ELR (cell line): ENCODE measurements around the gene KCNK17.

ENCODE experiments used
- DNase-seq: peaks from one replicate; pipeline ENCODE4 v3.0.0-alpha.2; 2015; ENCODE audit warnings: low read depth

Gene KCNK17, protein sequence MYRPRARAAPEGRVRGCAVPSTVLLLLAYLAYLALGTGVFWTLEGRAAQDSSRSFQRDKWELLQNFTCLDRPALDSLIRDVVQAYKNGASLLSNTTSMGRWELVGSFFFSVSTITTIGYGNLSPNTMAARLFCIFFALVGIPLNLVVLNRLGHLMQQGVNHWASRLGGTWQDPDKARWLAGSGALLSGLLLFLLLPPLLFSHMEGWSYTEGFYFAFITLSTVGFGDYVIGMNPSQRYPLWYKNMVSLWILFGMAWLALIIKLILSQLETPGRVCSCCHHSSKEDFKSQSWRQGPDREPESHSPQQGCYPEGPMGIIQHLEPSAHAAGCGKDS

DNA sequence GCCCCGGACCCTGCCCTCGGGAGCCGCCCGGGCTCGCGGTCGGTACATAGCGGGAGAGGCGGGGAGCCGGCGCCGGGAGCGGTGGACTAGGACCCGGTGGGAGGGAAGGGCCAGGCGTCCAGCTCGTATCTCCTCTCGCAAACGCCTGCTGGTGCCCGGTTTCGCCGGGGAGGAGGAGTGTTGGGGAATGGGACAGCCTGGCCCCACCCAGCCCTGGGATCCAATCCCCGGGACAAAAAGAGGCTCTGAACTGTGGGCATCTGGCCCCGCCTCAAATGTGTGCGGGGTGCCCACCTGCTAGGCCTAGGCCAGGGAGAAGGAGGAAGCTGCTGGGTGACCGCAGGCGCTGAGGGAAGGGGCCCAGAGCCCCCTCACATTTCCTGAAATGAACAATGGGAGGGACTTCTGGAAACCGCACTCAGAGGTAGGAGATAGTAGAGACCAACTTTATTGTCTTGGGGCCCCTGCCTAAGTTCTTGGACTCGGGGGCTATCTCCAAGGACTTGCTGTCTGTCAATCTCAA is at the start of gene KCNK17:
Gene KCNK17 (minus strand): TSS at position 147 of the 523 bp plus-strand sequence. CDS start 99 bp downstream, at position 48.
- no peak for DNase-seq

DNA sequence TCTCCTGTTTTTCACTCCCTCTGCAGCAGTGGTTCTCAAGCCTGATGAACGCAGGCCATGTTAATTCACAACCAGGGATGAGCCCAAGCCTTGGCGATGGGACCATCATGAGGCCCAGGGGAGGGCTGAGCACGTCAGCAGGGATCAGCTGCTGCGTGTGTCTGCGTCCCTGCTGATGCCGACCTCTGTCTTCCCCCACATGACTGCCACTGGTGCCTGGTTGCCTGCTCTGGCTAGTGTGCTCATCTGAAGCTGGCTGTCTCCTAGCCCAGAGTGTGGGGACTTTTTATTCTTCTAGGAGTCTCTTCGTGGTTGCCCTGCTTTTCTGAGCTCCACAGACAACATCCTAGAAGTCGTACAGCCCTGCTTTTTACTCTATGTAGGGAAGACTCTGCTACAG is 49.1 kb upstream of the KCNK17 start:
- no peak for DNase-seq

DNA sequence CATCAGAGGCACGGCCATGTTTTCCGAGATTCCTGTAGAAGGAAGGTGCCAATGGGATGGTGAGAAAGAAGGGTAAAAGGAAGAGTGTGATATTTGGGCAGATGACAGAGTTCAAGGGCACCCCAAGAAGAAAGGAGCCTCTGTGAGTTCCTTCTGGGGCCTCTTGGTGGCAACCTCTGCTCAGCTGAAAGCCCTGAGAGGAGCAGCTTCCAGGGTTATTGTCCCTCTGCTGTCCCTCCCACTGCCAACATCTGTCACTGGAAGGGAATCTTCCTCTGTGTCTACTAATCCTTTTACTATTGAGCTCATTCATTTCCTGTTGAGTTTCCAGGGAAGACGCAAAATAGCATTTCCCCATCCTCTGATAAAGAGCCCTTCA is 48.3 kb upstream of the KCNK17 start:
- DNase-seq: peak; percentile 55

DNA sequence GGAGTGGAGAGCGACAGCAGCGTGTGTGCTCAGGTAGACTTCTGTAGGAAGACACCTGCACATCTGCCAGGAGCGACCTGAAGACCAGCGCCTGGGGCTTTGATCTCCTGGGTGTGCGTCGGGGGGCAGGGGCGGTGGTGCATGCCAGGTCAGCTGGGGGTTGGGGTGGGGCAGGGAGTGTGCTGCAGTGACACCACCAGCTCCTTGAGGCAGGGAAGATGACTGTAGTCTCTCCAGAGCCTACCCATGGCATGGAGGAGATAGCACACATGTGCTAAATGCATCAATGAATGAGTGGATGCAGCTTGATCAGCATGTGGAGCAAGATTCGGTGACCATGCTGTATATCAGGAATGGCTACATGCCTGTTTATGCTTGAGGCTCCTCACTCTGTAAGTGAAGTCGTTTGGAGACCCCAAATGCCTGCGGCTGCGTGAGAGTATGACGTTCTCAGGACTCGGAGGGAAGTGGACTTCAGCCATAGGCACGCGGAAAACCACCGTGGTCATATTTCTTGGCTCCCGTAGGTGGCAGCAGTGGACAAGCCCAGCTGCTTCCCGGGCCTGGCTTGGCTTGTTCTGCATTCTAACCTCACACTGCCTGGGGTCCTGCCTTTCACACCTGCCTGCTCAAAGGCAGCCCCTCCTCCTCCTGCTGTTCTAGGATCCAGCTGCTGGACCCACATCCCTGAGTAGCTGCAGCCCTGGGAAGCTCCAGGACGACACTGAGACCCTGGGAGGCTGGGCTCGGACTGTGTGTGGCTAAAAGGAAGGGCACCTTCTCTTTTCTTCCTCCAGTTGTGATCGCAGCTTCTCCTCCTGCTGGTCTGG is 47.7 kb upstream of the KCNK17 start:
- peak; percentile 76 for DNase-seq

DNA sequence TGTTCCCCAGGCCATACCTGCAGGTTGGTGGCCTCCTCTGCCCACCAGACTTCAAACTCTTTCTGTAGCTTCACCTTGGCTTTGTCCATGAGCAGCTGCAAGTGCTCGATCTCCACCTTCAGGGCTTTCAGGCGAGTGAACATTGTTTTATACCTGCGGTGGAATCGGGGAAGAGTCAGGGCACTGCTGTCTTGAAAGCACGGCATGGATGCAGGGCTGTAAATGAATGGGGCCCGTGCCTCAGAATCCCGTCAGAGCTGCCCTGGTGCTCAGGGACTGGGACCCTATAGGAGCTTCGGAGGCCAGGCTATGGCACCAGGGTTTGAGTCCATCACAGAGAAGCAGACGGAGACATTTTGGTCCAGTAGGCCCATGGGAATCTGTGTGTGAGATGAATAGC is 46.2 kb upstream of the KCNK17 start:
- no peak for DNase-seq

DNA sequence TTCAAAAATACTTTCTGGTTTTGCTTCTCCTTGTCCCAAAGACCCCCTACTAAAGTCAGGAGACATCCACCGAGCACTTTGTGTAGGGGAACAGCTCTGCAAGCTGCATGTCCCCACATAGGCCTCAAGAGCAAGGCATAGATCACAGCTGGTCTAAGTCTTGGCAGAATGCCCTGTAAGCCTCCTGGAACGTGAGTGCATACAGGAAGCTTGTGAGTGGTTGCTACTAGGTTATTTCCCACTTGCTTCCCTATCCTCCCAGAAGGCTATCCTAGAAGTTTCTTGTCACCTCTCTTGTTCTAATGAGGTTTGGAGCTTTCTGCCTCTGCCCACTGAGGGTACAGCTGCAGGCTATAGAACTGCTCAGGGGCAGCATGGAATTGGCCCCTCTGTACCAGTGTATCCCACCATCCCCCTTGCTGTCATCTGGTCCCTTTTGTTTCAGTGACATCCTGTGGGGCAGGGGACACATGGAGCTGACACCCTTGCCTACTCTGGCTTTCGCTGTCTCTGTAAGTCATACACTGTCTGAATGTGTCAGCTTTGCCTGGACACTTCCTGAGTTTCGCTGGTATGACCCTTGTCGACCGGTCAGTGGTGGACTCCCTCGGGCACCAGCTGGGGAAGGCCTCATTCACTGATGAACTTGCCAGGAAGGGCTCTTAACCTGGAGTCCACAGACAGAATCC is 43.9 kb upstream of the KCNK17 start:
- DNase-seq: peak; percentile 60

DNA sequence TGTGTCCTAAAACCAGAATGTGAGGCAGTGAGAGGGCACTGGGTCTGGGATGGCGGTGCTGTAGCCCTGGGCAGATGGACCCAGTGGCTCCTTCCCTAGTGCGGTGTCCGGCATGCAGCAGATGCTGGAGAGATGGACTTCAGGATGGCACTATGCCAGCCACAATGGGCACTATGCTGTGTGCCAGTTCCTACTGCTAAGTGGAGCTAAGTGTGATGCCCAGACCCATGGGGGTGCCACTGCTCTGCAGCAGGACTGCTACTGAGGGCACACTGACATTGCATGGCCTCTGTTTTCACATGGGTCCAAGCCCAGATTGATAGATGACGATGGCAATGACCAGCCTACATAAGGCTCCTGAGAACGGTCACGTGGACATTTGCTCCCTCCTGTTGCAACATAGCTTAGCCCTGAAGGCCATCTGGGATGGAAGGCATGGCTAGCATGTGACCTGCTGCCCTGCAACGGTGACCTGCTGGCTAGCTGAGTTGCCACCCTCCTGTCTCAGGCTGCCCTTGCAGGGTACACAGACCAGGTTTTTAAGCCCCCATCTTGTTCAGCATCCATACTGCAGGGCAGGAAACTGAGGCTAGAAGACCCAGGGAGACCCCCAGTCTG is 39.6 kb upstream of the KCNK17 start:
- DNase-seq: no peak

DNA sequence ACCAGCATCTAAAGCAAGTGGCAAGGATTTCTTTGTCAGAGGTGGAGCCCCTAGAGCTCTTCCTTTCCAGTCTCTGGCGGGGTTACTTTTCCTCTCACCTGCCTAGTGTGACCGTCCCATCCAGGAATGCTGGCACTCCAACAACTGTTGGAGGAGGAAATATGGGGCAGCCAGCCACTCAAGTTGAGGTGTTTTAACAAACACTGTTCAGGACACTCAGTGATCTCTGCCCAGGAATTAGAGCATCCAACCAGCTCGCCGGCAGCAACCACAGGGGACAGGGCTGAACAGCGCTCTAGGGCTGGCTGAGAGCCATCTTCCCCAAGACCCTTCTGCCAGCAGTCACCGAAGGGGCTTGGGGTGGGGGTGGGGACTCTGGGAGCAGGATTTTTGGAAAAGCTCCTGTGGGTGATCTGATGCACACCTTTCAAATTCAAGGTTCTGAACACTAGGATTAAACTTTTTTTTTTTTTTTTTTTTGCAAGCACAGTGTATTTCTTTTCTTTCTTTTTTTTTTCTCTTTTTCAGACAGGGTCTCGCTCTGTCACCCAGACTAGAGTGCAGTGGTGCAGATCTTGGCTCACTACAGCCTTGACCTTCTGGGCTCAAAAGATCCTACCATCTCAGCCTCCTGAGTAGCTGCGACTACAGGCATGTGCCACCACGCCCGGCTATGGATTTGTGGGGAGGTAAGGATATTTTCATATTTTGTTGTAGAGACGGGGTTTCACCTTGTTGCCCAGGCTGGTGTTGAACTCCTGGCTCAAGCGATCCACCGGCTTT is 36.7 kb upstream of the KCNK17 start:
- no peak for DNase-seq

DNA sequence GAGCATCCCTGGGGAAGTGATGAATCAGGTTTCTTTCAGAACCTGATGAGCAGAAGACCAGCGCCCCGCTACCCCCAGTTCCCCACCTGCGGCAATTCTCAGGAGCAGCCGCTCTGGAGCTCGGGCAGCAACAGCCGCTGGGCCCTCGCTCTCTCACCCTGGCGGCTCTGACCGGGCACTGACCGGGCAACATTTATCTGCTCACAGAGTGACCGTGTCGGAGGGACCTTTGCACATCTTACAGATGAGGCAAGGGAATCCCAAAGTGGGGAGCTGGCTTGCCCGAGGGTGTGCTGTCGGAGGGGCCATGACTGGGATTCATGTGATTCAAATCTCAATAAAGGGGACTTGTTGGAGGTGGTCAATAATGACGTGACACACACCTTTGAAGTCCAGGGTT is 34.5 kb upstream of the KCNK17 start:
- DNase-seq: no peak

DNA sequence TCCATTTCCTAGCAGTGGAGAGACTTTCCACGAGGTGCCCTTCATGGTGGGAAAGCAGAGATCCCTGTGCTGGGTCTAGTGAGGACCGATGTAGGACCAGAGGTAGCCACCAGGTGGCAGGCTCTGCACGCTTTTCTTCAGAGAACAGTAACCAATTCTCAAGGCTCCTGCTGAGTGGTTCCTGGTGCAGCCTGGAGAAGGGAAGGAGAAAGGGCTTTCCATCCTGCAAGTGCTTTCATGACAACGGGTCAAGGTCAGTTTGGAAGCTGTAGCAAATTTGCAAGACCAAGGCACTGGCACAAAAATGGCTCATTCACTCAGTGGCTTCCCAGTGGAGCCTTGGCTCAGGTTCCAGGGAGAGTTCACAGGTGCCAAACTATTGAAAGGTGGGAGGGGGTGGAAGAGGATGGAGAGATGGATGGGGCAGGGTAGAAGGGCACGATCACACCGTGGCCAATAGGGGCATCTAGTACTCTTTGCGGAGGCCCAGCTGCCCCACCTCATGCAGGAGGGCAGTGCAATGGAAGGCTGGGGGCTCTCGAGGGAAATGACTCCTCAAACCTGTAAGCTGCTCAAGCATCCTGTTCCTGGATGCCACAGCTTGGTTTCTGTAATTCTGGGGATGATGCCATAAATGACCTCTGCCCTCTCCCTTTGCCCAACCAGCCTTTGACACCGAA is 33.8 kb upstream of the KCNK17 start:
- peak; percentile 63 for DNase-seq

DNA sequence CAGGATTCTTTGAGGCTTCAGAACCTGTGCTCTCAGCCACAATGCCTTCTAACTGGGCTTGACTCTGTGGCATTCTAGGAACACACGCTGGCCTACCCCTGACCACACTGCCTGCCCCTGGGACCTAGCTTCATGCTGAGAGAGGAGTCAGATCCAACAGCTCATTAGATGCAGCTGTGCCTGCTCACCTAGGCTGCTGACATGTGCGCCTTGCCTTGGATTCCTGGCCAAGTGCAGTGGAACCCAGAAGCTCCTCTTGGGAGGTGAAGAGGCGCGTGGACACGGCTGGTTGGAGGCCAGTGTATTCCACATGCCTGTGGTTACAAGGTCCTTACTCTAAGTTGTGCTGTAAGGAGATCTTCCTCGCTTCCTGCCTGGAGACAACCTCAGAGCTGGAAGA is 33.0 kb upstream of the KCNK17 start:
- DNase-seq: no peak

DNA sequence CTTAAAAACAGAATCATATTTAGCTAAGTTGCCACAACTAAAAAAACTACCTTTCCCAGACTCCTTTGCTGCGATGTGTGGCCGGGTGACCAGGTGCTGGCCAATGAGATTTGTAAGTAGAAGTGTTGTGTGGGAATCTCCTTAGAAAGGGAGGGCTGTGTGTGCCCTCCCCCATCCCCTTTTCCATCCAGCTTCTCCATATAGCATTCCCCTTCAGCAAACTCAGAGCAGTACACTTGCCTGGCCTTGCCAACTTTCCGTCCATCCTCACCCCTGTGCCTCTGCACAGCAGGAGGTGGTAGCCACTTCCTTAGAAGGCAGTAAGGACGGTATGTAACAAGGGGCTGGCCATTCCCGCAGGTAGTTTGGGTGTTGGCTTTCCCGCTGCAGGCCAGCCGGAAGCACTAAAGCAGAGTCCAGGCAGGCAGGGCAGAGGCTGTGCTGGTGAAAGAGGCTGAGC is 30.6 kb upstream of the KCNK17 start:
- DNase-seq: no peak

DNA sequence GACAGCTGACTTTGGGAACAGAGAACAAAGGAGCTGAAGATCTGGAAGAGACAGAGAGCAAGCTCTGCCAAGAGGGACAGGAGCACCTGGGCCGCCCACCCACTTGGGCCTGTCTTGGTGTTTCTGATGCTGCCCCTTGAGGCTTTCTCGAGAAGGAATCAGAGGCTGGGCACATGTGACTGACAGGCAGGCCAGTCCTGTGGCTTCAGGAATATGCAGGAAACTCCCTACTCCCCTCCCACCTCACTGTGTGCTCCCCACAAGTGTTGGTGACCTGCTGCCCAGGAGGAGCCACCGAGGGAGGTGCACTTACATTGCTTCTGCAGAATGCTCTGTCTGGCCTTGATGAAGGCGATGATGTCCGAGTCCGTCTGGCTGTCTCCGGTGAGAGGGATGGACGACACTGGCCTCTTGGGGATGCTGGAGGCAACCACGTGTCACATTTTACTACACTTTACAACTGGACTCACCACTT is 29.2 kb upstream of the KCNK17 start:
- DNase-seq: no peak

DNA sequence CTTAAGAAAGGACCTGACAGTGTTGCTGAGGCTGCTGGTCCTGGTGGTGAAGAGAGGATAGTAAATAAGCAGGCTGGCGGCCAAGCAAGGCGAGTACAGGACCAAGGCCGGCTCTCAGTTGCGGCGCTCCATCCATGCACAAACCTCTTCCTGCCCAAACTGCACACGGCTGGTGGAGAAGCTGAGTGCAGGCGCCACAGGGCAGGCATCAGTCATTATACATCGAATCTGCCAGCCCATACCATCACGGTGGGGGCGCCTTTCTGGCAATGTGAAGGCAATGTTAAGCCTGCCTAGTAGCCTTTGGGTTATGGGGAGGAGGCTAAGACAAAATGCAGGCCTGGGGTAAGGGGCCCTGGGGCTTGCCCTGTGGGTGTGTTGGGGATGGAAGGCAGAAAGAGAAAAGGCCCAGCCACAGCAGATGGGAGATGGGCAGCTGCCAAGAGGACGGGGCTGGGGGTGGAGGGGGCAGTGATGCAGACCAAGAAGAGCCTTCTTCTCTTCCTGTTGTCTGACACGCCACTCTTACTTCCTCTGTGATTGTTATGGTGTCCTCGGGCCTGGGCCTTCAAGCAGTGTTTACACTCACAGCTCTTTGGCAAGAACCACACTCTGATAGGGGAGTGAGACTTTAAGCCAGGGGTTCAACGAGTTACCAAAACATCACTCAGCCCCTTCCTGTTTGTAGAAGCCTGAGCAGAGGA is 28.6 kb upstream of the KCNK17 start:
- DNase-seq: no peak

DNA sequence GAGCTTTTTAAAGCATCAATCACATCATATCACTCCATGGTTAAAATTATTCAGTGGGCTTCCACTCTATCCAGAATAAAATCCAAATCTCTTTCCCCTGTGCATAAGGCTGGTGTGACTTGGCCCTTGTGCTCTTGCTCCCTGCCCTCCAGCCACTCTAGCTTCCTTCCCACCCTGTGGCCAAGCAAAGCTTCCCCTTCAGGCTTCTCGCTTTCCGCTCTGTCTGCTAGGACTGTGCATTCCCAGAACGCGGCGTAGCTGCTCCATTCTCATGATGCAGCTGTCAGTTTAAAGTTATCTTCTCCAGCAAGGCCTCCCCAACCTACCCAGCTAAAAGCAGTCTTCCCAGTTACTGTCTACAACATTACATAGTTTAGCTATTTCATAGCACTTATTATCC is 27.7 kb upstream of the KCNK17 start:
- DNase-seq: no peak

DNA sequence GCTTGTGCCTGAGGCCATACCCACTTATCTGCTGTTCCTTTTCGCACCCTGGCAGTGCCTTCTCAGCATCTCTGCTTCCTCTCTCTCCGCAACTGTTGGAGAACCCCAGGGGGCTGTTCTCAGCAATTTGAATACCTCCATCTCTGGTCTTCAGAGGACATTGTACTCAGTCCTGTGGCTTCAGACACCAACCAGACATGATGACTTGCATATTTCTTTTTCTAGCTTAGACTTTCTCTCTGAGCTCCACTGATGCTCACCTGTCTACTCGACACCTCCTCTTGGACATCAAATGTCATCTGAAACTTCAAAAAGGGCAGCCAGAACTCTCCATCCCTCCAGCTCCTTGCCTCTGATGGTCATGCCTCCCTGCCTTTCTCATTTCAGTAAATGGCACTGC is 27.1 kb upstream of the KCNK17 start:
- DNase-seq: no peak

DNA sequence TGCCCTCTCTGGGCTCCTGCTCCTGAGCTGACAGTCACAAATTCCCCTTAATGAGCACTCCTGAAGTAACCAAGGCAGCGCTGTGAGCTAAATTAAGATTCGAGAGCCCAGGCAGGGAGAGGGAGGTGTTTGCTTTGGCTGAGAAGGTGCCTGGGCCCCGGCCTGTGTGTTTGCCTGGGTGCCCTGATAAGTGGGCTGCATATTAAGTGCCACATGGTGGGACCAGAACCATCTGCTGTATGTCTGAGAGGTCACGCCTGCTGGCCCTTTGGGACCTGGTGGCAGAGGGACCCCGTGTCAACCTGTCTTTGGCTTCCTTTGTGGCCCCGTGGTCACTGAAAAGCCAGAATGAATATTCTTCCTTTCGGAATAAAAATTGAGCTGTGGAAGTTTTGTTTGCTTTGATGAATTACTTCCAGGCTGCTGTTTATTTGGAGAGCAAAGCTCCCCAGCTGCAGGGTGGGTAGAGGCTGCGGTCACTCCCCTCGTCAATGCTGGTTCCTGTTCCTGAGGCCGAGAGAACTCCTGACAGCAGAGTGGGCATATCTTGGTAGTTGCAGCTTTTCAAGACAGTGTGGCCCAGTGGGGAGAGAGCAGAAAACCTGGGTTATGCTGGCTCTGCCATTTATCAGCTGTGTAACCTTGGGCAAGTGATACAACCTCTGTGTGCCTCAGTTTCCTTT is 25.8 kb upstream of the KCNK17 start:
- no peak for DNase-seq

DNA sequence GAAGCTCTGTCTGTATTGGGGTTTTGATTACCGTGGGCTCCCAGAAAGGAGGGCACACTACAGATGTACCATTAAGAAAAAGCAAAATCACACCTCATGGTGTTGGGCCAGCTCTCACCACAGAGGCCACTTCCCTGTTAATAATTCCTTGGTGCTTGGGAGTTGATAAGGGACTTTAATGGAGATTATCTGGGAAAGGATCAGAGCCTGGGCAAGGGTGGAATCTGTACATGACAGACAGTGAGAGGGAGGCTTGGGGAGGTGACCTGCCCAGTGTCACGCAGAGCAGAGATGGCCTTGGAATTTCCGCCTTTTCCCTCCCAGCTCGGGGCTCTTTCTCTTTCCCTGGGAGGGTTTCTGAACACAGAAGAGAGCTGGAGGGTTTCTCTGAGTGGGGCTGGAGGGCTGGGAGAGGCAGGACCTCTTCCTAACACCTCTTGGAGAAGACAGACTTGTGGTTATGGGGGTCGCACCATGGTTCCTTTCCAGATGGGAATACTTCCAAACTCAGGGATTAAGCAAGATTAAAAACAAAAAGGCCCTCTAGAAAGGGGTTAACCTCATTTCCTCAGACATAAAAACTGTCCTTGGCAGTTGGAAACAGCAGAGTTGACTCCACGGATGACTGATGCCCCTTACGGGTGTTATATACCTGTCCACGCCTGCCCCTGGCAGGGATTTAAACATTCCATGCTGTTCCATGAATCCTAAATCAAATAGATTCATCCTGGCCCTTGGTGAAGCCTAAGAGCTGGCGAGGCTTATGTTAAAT is 25.1 kb upstream of the KCNK17 start:
- no peak for DNase-seq

DNA sequence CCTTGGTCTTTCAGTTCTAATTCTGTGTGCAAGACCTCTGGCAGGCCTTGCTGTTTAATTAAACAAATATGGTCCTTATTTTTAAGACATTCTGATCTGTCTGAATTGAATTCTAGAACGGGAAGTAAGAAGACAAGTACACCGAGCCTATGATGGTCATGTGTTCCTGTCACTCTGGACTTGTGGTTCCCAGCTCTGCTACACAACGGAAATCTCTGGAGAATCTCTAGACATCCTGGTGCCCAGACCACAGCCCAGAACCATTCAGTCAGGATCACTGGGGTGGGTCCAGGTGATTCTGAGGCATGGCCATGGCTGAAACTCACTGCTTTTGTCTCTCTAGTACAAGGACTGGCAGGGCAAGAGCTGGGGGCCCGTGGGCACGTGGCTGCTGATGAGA is 24.2 kb upstream of the KCNK17 start:
- no peak for DNase-seq
